Astrocyte of the spinal cord (primary cell): ENCODE measurements around the gene SENP6.

ENCODE experiments used
- DNase-seq: peaks from one replicate; pipeline ENCODE4 v3.0.0; 2011; ENCODE audit warnings: low read depth, low spot score
- H3K4me3 ChIP-seq: 2 replicates; pipeline ENCODE4 v1.5.1; 2011; ENCODE audit warnings: low read depth, mild to moderate bottlenecking, low read length, moderate library complexity
- CTCF ChIP-seq: IDR thresholded peaks from 2 replicates; pipeline ENCODE4 v1.5.1; 2012; ENCODE audit warnings: low read depth, mild to moderate bottlenecking, low read length, inconsistent platforms
- in situ Hi-C: cut with HindIII; loops from 2 replicates; pipeline ENCODE4 v1.10.0; 2017; ENCODE audit warnings: low sequenced_read_pairs

The SENP6 gene

GRCh38 chr6:75608956-75609533 is 7.4 kb downstream of the SENP6 start:
- in situ Hi-C loops: no loop called here
- TF ChIP-seq CTCF: no peak
- no peak for DNase-seq

DNA sequence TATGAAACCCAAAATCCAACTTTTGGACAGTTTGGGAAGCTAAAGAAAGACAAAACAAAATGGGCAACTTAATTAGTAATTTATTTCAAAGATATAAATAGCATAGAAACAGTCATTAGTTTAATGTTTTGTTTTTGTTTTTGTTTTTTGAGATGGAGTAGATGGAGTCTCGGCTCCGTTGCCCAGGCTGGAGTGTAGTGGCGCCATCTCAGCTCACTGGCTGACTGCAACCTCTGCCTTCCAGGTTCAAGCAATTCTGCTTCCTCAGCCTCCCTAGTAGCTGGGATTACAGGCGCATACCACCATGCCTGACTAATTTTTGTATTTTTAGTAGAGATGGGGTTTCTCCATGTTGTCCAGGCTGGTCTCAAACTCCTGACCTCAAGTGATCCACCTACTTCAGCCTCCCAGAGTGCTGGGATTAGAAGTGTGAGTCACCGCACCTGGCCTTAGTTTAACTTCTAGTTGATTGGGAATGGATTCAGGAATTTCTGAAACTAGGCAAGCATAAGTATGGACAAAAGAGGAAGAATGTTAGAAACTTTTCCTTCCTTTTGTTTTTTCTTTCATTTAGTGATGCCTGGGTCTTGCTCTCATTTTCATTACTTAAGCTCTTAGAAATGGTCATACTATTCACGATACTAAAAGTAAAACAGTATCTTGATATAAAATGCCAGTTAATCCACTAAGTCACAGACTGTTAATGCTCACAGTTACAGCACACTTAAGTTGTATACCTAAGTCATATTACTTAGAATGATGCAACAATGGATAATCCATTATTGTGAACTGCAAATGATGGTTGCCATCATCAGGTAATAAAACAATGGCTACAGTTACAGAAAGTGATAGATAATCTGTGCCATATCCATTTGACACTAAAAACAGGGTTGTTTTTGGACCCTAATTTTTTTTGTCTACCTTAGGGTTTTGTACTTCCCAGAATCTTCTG is 8.2 kb downstream of the SENP6 start:
- in situ Hi-C loops: no loop called here

More at GRCh38 chr6:75608956-75609533, 7.4 kb downstream of the SENP6 start:
- H3K4me3 ChIP-seq: no peak overlapping the region

GRCh38 chr6:75611011-75611701 is 9.5 kb downstream of the SENP6 start:
- TF ChIP-seq CTCF: no peak
- DNase-seq: no peak
- no peak overlapping the region for H3K4me3 ChIP-seq
- in situ Hi-C loops: no loop called here

More for the DNA sequence above, 8.2 kb downstream of the SENP6 start:
- no peak overlapping the region for H3K4me3 ChIP-seq
- TF ChIP-seq CTCF: no peak
- DNase-seq: peak; percentile 44

- in situ Hi-C loops: no loop called here
- no peak for DNase-seq
- no peak overlapping the region for H3K4me3 ChIP-seq
- no peak for TF ChIP-seq CTCF
Observed at GRCh38 chr6:75611702-75612375, 10.2 kb downstream of the SENP6 start.

DNA sequence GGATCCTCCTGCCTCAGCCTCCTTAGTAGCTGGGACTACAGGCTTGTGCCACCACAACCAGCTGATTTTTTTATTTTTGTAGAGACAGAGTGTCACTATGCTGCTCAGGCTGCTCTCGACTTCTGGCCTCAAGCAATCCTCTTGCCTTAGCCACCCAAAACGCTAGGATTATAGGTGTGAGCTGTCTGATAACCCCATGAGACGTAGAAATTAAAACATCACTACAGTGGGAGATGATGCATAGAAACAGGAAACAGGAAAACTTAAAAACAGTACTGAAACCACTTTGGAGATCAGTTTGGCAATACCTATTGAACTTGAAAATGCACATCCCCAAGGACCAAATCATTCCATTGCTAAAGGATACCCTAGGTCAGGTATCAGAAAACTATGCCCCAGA is 10.8 kb downstream of the SENP6 start:
- no peak for DNase-seq
- in situ Hi-C loops: no loop called here
- TF ChIP-seq CTCF: no peak
- no peak overlapping the region for H3K4me3 ChIP-seq

DNA sequence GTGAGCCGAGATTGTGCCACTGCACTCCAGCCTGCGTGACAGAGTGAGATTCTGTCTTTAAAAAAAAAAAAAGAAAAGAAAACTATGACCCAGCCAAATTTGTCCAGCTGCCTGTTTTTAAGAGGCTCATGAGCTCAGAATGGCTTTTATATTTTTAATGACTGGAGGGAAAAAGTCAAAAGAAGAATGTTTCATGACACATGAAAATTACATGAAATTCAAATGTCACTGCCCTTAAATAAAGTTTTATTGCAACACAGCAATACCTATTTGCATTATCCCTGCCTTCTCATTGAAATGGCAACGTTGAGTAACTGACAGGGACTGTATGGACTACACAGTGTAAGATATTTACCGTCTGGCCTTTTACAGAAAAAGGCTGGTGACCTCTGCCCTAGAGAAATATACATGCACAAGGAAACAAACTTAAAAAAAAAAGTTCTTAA is 11.4 kb downstream of the SENP6 start:
- DNase-seq: no peak
- TF ChIP-seq CTCF: no peak
- no peak overlapping the region for H3K4me3 ChIP-seq
- in situ Hi-C loops: no loop called here
